HepG2 (cell line): Measurements from ENCODE around the gene HTRA1.

Experiments used
- CREB1 ChIP-seq, 2 experiments: fragments of 450-650 bp in 1 of 2; IDR thresholded peaks; 2 replicates each; pipeline ENCODE4 v1.6.1; 2016 to 2017; ENCODE audit warnings: control low read depth in 1 of 2, mild to moderate bottlenecking in 1 of 2, missing compliant biosample characterization in 1 of 2, missing genetic modification characterization in 1 of 2
- SMARCC2 ChIP-seq: fragments of 450-650 bp; IDR thresholded peaks from 2 replicates; pipeline ENCODE4 v1.6.1; 2017; ENCODE audit warnings: antibody characterized with exemption, mild to moderate bottlenecking

GRCh38 chr10:122546242-122546641, 84.9 kb downstream of the HTRA1 start:
- TF ChIP-seq SMARCC2 (no peak), CREB1 (IDR thresholded peaks at IDR 0.05) (no peak), CREB1 (CRISPR knock-in tag; IDR thresholded peaks at IDR 0.05) (no peak)
